OCI-LY1 (cell line): ENCODE data around the gene UPF1.

Source experiments
- EZH2 ChIP-seq: fragments of 200-600 bp; sonication (generic), shearing (Covaris generic); IDR thresholded peaks from 2 replicates; pipeline ENCODE4 v1.8.0; 2017; ENCODE audit warnings: borderline replicate concordance, mixed run types, mild to moderate bottlenecking, antibody characterized with exemption, low read length, moderate library complexity, mixed read lengths
- TF ChIP-seq, protein P1 (sequence below): fragments of 200-600 bp; sonication (generic), shearing (Covaris generic); IDR thresholded peaks from 2 replicates; pipeline ENCODE4 v1.5.1; 2017; ENCODE audit warnings: mild to moderate bottlenecking, antibody characterized with exemption, low read length, moderate library complexity, mixed read lengths

DNA sequence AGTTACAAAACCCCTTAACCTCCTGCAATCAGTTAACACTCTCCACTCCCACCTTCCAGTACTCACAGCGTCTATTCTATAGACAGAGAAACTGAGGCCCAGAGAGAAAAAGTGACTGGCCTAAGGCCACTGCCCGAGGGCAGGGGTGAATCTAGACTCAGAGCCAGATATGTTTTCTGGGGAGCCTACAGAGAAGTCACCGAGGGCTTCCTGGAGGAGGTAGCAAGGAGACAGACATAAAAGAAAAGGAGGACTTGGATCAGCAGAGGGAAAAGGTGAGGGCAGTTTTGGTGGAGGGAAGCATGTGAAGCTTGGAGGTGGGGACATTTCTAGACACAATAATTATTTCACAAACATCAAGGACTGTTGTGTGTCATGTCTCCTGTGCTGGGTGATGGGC lies 39.1 kb upstream of the UPF1 start:
- TF ChIP-seq, protein P1, sequence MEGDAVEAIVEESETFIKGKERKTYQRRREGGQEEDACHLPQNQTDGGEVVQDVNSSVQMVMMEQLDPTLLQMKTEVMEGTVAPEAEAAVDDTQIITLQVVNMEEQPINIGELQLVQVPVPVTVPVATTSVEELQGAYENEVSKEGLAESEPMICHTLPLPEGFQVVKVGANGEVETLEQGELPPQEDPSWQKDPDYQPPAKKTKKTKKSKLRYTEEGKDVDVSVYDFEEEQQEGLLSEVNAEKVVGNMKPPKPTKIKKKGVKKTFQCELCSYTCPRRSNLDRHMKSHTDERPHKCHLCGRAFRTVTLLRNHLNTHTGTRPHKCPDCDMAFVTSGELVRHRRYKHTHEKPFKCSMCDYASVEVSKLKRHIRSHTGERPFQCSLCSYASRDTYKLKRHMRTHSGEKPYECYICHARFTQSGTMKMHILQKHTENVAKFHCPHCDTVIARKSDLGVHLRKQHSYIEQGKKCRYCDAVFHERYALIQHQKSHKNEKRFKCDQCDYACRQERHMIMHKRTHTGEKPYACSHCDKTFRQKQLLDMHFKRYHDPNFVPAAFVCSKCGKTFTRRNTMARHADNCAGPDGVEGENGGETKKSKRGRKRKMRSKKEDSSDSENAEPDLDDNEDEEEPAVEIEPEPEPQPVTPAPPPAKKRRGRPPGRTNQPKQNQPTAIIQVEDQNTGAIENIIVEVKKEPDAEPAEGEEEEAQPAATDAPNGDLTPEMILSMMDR, result no peak
- TF ChIP-seq EZH2, result no peak
